Left lobe of liver (tissue), 2 donors: ENCODE measurements around the gene STKLD1. TPM values are rescaled to one million over a fixed set of nuclear protein-coding genes. Genes with fewer than 3 reads are reported as not detected.

Source experiments
- ATAC-seq: fragments of 200-7000 bp; cut with Tn5 transposase; one replicate; pipeline ENCODE4 v1.9.1; 2020; ENCODE audit warnings: mild to moderate bottlenecking, moderate library complexity
- DNase-seq: peaks from one replicate; pipeline ENCODE4 v3.0.0-alpha.2; 2020; ENCODE audit warnings: low spot score
- total RNA-seq: library from RNA; stranded (reverse); gene quantifications from one replicate; pipeline ENCODE4 v1.2.1, GENCODE V29; 2021
- donor health status: DM: no; HTN: no; CAD: no; lungs with moderate emphysema.
- donor health status: DM: no; HTN: yes; CAD: no.

STKLD1 gene
- total RNA-seq, 1 donor from 2014 or later, result 0.83 TPM

DNA sequence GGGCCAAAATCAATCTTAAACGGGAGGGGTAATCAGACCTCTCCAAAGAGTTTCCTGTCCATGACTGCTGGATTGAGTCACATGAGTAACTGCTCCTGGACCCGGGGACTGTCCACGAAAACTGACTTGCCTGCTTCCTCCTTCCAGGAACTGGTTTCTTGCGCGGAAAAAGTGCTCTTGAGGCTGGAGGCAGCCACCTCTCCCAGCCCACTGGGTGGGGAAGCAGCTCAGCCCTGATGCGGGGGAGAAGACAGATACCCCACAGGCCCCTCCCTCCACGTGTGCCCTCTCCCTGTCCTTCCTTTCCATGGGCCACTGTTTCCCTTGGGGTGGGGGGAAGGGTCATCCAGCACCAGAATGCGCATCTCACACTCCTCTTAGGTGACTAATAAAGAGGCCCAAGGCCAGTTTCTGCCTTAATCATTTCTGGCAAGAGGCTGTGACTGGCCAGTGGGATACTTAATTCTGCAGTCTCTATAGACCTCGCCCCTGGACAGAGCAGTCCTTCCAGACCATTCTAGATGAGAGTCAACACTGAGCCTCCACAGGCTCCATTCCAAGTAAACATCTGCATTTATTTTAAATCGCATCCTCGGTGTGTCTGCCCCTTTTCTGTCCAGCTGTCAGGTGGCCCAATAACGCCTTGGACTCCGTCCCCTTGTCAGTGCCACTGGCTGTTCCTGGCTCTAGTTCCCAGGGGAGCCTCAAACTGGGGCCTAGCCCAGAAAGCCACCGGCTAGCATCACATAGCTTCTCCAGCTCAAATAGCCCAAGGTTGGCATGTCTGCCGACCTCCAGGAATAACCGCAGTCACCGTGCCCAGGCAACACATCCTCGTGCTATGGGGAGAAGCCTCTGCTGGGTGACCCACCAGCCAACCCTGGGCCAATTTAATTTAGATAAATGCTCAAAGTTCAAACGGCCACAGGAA lies 29.6 kb downstream of the STKLD1 start:
- ATAC-seq (peak; percentile 16), DNase-seq (no peak)

DNA sequence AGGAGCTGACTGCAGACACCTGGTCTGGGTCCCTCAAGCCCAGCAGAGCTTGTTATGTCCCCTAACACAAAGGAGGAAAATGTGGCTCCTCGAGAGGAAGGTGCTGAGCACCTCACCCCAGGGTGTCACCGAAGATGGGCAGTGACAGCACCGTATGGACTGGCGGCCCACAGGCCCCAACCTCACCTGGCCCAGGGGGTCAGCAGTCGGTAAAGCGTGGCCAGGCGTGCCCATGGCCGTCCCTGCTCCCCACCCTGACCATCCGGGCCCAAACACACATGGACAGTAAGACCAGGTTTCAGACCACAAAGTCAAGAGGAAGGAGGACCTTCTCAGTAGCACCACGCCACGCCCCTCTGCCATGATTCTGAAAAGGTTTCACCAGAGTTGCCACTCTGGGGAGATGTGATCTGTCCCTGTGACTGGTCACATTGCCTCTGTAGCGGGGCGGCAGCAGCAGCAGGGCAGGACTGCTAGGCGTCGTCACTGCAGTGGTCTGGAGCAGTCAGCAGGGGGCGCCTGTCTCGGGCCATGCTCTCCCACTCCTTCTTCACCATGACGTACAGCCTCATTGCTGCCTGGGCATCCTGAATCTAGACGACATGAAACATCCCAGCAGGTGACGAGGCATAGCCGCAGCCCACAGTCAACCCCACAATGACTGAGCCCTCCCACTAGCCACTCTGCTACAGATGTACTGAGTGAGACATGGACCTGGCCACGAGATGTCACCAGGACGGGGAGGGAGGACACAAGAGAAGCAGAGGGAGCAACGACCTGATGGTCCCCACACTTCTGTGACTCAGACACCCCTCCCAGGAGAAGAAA lies 30.5 kb downstream of the STKLD1 start:
- peak; percentile 90 for ATAC-seq

DNA sequence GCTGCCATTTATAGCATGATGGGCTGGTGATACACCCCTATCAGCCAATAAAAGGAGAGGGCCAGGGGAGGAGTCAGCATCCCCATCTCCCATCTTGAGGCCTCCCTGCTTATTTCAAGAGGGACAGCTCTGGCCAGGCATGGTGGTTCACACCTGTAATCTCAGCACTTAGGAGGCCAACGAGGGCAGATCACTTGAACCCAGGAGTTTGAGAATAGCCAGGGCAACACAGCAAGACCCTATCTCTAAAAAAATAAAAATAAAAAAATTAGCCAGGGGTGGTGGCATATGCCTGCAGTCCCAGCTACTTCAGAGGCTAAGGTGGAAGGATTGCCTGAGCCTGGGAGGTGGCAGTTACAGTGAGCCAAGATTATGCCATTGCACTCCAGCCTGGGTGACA lies 31.9 kb downstream of the STKLD1 start:
- ATAC-seq (no peak), DNase-seq (no peak)

More for the DNA sequence above, 30.5 kb downstream of the STKLD1 start:
- DNase-seq, result peak; percentile 74

DNA sequence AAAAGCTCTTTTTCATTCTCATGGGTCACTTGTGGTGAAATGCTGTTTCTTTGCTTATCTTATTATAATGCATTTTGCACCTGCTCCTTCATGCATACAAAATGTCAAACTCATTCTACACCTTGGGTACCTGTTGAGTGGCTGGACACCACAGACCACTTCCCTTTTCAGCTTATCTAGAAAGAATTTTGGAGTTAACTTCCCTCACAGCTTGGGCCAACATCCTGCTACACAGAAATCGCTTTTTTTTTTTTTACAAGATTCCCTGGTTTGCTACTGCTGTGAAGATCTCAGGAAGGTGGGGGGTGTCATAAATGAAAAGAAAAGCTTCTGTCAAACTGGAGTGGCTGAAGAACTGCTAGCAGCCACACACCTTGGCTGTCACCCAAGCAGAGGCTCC lies 39.0 kb downstream of the STKLD1 start:
- DNase-seq (no peak), ATAC-seq (no peak)

DNA sequence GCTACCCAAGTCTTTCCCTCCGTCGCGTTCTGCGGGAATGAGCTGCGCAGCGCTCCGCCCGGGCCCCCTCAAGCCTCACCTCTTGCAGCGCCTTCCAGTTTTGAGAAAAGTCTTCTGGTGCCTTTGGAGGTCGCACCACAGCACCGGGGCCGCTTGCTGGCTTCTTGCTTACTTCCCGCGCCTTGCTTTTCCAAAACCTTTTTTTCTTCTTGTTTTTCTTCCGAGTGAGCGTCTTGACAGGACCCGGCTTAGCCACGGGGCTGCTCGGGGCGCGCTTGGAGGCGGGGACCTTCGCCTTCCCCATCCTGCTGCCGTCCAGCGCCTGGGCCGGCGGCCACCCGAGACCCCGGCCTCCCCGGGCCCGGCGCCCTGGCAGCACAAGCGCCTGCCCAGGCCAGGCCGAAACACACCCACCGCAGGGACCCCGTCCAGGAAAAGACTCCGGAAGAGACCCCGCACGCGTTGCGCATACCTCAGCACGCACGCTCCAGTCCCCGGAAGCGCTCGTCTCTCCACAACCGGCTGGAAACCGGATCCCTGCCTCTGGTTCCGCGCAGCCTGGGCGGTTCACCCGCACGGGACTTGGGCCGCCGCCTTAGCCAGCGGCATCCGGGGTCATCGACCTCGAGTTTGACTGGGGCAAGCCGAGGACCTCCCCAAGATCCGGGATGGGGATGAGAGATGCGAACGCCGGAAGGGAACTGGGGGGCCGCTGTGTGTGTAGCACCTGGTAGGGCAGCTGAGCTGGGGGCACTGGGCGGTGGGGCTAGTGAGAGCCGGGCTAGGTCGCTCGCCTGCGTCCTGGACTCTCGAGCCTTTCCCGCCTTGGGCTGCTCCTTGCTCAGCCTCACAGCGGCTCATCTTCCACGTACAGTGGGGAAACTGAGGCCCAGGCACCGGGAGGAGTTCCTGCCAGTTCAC lies 41.6 kb downstream of the STKLD1 start, which contains the start of gene REXO4:
Gene REXO4, minus strand, starts transcription at position 470 of the 921 bp plus-strand sequence. Its CDS starts 166 bp downstream, at position 304.
- peak; percentile 94 for ATAC-seq
- DNase-seq, result peak; percentile 87

DNA sequence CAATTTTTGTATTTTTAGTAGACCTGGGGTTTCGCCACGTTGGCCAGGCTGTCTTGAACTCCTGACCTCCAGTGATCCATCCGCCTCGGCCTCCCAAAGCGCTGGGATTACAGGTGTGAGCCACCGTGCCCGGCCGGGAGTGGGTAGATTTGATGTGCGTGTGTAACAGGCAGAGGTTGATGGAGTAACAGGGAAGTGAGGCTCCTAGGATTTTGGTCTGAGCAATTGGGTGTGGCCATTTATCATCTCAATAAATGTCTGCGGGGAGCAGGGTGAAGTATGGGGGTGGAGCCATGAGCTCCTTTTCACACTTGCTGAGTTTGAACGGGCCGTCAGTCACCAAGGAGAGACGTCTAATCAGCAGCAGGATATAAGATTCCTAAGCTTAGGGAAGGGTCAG lies 42.8 kb downstream of the STKLD1 start:
- DNase-seq (no peak), ATAC-seq (no peak)

DNA sequence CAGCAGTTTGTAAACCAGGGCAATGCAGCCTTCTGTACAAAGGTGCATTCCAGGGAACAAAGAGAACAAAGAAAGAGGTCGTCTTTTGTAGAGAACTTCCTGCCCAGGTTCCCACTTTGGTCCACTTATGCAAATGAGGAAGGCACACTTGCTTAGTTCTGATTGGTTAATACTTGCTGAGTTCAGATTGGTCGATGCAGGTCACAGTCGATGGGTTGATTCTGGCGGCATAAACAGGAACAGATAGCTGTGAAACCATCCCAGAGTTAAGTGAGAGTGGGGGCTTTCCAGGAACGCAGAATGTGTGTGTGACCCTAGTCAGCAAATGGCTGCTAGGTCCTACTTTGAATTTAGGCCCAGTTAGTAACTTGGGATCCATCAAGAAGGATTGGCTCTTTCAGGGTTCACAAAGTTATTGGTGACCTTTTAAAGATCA lies 44.2 kb downstream of the STKLD1 start:
- DNase-seq, result no peak
- ATAC-seq, result no peak

DNA sequence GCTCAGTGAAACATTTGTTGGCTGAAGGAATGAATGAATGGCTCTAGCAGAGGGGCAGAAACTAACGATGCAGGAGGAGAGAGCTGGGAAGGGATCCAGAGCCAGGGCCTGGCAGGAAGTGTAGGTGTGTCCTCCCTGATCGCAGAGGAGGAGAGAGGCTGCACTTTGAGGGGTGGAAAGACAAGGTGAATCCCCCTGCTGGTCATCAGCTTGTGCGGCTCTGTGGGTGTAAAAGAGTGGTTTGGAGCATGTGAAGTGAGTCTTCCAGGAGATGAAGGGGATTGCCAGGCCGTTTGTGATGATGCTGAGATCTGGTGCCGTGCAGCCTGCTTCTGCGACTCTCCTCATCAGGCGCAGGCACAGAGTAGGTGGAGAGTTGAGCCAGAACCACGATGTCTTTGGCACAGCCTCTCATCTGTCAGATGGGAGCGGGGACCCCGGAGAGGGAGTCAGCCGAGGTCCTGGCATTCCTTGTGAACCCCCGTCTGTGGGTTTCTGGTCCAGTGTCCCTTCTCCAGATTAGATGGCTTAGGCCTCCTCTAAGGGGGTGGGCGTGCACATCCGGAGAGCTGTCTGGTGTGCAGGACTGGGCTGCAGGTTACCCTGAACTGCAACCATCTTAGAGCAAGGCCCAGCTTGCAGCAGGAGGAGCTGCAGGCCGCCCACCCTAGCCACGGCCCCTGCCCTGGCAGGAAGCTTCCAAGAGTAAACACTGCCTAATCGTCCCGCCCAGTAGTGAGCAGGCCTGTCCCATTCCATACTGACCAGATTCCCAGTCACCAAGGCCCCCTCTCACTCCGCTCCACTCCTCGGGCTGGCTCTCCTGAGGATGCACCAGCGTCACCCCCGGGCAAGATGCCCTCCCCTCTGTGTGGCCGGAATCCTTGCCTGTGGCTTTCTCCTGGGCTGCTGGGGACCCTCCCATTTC lies 45.7 kb downstream of the STKLD1 start, which contains the start of gene ADAMTS13:
Gene ADAMTS13, plus strand, starts transcription at position 753 of the 928 bp plus-strand sequence. Its CDS starts 77 bp downstream, at position 830.
- ATAC-seq (no peak), DNase-seq (no peak)

DNA sequence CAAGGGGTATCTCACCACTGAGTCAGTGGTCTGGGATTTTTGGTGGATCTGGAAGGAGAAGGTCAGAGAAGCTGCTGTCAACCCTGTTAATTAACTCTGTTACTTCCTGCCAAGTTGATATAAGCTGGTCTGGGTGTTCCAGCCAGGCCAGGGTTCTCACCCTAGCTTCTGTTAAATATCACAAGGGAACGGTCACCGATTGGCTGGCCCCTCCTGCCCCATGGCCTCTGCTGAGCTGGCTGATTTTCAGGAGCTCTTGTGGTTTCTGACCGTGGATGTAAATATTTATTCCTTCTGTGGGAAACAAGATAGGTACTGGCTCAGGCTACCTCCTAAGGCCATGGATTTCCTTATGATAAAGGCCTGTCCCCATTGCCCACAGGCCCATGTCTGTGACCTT lies 47.0 kb downstream of the STKLD1 start:
- ATAC-seq, result peak; percentile 44
- no peak for DNase-seq

DNA sequence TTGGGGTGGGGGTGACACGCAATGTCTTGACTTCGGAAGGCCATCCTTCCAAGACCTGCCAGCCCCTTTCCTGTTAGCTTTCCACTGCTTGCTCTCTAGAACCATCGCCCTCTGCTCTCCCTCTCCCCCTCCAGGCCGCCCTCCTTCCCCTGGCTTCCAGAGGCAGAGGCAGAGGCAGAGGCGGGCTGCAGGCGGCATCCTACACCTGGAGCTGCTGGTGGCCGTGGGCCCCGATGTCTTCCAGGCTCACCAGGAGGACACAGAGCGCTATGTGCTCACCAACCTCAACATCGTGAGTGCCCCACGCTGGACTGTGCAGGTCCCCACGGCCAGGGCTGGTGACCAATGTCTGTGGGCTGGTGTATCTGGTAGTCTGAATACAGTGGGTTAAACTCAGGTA lies 48.0 kb downstream of the STKLD1 start:
- ATAC-seq (no peak), DNase-seq (no peak)

DNA sequence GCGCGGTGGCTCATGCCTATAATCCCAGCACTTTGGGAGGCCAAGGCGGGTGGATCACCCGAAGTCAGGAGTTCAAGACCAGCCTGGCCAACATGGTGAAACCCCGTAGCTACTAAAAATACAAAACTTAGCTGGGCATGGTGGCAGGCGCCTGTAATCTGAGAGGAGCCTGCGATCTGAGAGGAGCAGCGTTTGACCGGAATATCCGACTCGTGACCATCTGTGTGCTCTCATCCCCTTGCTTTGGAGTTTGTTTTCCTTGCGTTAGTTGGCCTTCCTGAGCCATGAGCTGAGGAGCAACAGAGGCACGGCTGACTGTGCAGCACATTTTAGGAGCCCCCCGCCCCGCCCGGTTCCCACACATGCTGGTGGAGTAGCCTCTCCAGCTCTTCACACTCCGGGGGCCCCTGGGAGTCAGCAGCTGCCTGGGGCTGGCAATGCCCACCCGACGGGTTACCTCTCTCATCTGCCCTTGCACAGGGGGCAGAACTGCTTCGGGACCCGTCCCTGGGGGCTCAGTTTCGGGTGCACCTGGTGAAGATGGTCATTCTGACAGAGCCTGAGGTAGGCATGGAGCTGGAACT lies 49.0 kb downstream of the STKLD1 start:
- DNase-seq (no peak), ATAC-seq (no peak)

DNA sequence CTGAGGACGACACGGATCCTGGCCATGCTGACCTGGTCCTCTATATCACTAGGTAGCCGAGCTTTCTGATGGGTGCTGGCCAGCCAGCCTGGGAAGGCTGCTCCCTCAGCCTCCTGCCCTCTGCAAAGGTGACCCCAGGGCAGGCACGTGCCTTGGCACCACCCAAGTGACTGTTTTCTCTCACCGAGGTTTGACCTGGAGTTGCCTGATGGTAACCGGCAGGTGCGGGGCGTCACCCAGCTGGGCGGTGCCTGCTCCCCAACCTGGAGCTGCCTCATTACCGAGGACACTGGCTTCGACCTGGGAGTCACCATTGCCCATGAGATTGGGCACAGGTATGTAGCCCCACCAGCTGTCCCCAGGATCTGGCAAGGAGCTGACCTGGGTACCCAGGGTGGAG lies 49.8 kb downstream of the STKLD1 start:
- DNase-seq (no peak), ATAC-seq (no peak)

DNA sequence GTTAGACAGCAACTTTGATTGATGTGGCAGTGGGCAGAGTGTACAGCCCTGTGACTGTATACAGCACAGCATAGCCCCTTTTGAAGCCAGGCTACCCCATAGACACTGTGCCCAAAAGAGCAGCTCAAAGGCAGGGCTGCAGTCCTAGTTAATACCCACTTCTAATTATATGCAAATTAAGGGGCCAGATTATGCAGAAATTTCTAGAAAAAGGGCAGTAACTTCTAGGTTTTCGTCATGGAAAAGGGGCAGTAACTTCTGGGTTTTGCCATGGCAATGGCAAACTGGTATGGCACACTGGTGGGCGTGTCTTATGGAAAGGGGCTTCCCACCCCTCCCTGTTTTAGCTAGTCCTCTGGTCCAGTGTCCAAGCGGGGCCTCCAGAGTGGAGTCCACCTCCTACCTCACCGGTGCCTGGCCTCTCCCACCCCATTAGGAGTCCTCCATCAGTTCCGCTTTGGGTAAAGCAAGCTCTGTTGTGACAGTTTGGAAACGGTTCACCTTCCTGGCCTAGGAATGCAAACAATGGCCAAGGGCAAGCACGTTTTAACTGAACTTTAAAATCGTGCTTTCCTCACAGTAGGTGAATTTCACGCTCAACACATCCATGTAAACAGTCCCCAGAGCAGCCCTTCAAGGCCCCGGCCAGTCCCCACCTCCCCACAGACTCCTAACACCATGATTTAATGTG lies 51.6 kb downstream of the STKLD1 start:
- no peak for DNase-seq
- ATAC-seq, result no peak

DNA sequence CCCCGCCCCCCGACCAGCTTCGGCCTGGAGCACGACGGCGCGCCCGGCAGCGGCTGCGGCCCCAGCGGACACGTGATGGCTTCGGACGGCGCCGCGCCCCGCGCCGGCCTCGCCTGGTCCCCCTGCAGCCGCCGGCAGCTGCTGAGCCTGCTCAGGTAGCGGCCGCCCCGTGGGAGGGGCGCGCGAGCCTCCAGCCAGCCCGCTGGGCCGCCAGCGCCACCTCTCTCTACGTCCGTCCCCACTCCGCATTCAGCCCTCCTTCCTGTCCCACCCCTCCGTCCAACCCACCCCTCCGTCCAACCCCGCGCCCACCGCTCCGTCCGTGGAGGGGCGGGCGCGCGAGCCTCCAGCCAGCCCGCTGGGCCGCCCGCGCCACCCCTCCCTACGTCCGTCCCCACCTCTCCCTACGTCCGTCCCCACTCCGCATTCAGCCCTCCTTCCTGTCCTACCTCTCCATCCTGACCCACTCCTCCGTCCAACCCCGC lies 52.5 kb downstream of the STKLD1 start:
- ATAC-seq, result peak; percentile 61
- DNase-seq, result no peak

DNA sequence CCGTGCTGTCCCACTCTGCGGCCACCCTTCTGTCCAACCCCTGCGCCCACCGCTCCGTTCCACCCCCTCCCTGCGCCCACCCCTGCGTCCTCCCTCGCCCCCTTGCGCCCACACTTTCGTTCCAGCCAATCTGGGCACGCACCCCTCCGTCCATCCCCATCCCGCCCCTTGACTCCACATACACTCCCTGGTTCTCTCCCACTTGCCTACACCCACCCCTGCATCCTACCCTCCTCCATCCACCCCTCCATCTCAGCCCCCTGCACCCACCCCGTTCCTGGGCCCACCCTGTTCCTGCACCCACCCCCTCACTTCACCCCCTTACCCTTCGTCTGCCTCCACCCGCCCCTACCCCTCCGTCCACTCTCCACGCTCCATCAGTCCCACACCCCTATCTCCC lies 53.0 kb downstream of the STKLD1 start:
- DNase-seq, result no peak
- no peak for ATAC-seq

DNA sequence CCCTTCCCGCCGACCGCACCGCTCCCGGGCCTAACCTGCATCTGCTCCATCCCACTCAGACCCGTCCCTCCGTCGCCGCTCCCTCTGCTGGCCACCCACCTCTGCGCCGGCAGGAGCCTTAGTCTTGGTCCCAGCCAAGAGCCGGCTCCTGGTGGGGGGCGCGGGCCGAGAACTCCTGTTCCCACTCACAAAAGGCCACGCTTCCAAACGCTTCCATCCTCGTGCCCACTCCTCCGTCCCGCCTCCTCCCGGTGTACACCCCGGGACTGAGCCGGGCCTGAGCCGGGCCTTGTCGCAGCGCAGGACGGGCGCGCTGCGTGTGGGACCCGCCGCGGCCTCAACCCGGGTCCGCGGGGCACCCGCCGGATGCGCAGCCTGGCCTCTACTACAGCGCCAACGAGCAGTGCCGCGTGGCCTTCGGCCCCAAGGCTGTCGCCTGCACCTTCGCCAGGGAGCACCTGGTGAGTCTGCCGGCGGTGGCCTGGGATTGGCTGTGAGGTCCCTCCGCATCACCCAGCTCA lies 53.5 kb downstream of the STKLD1 start:
- ATAC-seq (peak; percentile 27), DNase-seq (no peak)

DNA sequence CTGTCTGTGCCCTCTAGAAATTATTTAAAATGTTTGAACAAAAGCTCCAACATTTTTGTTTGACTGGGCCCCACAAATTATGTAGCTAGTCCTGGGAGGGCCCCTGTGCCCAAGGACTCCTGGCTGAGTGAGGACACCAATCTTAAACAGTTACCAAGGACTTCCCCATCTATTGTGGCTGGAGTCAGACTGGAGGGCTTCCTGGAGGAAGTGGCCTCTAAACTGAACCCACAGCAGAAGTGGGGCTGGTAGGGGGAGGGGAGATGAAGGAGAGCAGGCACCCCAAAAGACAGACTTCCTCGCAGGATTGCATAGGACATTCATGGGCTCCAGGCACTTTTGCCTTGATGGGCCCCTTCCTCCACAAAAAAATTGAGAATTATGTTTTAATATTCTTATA lies 54.1 kb downstream of the STKLD1 start:
- ATAC-seq, result no peak
- DNase-seq, result no peak

DNA sequence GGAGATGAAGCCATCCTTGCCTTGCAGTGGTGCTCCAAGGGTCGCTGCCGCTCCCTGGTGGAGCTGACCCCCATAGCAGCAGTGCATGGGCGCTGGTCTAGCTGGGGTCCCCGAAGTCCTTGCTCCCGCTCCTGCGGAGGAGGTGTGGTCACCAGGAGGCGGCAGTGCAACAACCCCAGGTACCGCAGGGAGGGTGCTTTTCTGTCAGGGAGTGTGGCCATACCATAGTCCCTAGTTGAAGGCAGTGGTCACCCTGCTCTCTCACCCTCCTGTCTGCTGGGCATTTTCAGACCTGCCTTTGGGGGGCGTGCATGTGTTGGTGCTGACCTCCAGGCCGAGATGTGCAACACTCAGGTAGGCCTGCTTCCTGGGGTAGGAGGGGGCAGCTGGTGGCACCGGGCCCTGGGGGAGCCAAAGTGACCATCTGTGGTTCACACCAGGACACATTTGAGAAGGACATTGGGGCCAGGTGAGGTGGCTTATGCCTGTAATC lies 57.2 kb downstream of the STKLD1 start:
- no peak for ATAC-seq
- no peak for DNase-seq
